Measurements from ENCODE around the gene GK.
"Not testable (repeated sequence)": the region's sequence is repeated elsewhere in the genome, so short reads cannot be mapped to it uniquely, and the experiment has no call there.

Gene GK

GRCh38 chrX:30713061-30713525, 59.9 kb downstream of the GK start:
- H3K27ac ChIP-seq (ENCODE audit: low read depth, low read length), result no peak overlapping the region
- H3K9ac ChIP-seq (ENCODE audit: low read depth, low read length), result no peak overlapping the region
- no peaks in the 10 kb centered on the region for H3K36me3 ChIP-seq (ENCODE audit: insufficient read depth, low read length)
- no peak overlapping the region for H3K4me3 ChIP-seq (ENCODE audit: low read length)
- H3K27me3 ChIP-seq (ENCODE audit: insufficient read depth, low read length), result no peaks in the 10 kb centered on the region
- no peaks in the 10 kb centered on the region for H3K4me1 ChIP-seq (ENCODE audit: insufficient read depth, low read length)
- H3K9me3 ChIP-seq (ENCODE audit: insufficient read depth, low read depth, low read length), result no peaks in the 10 kb centered on the region
- 60% methylated on average over 4 of the region's 5 CpGs for WGBS

- no peaks in the 10 kb centered on the region for H3K4me1 ChIP-seq (ENCODE audit: insufficient read depth, low read length)
- H3K27me3 ChIP-seq (ENCODE audit: insufficient read depth, low read length), result no peaks in the 10 kb centered on the region
- no peaks in the 10 kb centered on the region for H3K9me3 ChIP-seq (ENCODE audit: insufficient read depth, low read depth, low read length)
- H3K4me3 ChIP-seq (ENCODE audit: low read length), result no peak overlapping the region
- H3K9ac ChIP-seq (ENCODE audit: low read depth, low read length), result no peak overlapping the region
- H3K27ac ChIP-seq (ENCODE audit: low read depth, low read length), result no peak overlapping the region
- H3K36me3 ChIP-seq (ENCODE audit: insufficient read depth, low read length), result no peaks in the 10 kb centered on the region
- WGBS, result no CpG with 5 or more reads among the region's 1 CpG
These were observed 60.9 kb downstream of the GK start for GRCh38 chrX:30714138-30714537.

DNA sequence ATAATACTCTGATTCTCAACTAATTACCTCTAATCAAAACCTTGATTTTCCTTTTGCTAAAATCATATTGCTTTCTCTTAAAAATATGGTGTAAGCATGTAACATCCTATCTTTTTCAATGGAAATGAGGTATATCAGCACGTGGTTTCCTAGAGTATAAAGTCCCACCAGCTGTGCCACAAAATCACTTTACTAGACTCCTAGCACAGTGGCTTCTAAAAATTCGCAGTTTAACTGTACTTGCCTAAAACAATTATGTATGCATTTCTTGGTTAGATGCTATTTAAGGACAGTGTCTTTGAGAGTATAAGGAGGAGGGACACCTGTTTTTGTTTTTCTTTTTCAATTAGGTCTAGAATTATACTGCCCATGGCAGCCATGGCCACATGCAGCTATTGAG, 62.8 kb downstream of the GK start:
- Histone ChIP-seq H3K9ac (ENCODE audit: low read depth, low read length) (no peak overlapping the region), H3K9me3 (ENCODE audit: insufficient read depth, low read depth, low read length) (no peaks in the 10 kb centered on the region)

GRCh38 chrX:30733852-30734660, 80.8 kb downstream of the GK start:
- H3K9me3 ChIP-seq (ENCODE audit: insufficient read depth, low read depth, low read length), result no peaks in the 10 kb centered on the region
- no peaks in the 10 kb centered on the region for H3K36me3 ChIP-seq (ENCODE audit: insufficient read depth, low read length)
- H3K9ac ChIP-seq (ENCODE audit: low read depth, low read length), result no peak overlapping the region
- no peak overlapping the region for H3K4me3 ChIP-seq (ENCODE audit: low read length)
- H3K27me3 ChIP-seq (ENCODE audit: insufficient read depth, low read length), result no peaks in the 10 kb centered on the region
- 95% methylated on average over 10 of the region's 17 CpGs for WGBS
- H3K4me1 ChIP-seq (ENCODE audit: insufficient read depth, low read length), result no peaks in the 10 kb centered on the region
- H3K27ac ChIP-seq (ENCODE audit: low read depth, low read length), result no peak overlapping the region

More for the DNA sequence above, 62.8 kb downstream of the GK start:
- no peak overlapping the region for H3K4me3 ChIP-seq (ENCODE audit: low read length)
- no peaks in the 10 kb centered on the region for H3K4me1 ChIP-seq (ENCODE audit: insufficient read depth, low read length)
- no peaks in the 10 kb centered on the region for H3K27me3 ChIP-seq (ENCODE audit: insufficient read depth, low read length)
- 100% methylated on average over 1 of the region's 2 CpGs for WGBS
- H3K27ac ChIP-seq (ENCODE audit: low read depth, low read length), result no peak overlapping the region
- no peaks in the 10 kb centered on the region for H3K36me3 ChIP-seq (ENCODE audit: insufficient read depth, low read length)

- Histone ChIP-seq H3K4me1 (ENCODE audit: insufficient read depth, low read length) (no peaks in the 10 kb centered on the region), H3K4me3 (ENCODE audit: low read length) (no peak overlapping the region), H3K9me3 (ENCODE audit: insufficient read depth, low read depth, low read length) (no peaks in the 10 kb centered on the region), H3K36me3 (ENCODE audit: insufficient read depth, low read length) (no peaks in the 10 kb centered on the region), H3K27me3 (ENCODE audit: insufficient read depth, low read length) (no peaks in the 10 kb centered on the region), H3K9ac (ENCODE audit: low read depth, low read length) (no peak overlapping the region), H3K27ac (ENCODE audit: low read depth, low read length) (no peak overlapping the region)
- 81% methylated on average over 3 of the region's 3 CpGs for WGBS
These were observed 81.6 kb downstream of the GK start for GRCh38 chrX:30734782-30735181.

- H3K27ac ChIP-seq (ENCODE audit: low read depth, low read length), result no peak overlapping the region
- WGBS, result 29% methylated on average over 6 of the region's 6 CpGs
- no peaks in the 10 kb centered on the region for H3K4me1 ChIP-seq (ENCODE audit: insufficient read depth, low read length)
- no peak overlapping the region for H3K9ac ChIP-seq (ENCODE audit: low read depth, low read length)
- H3K9me3 ChIP-seq (ENCODE audit: insufficient read depth, low read depth, low read length), result no peaks in the 10 kb centered on the region
- no peaks in the 10 kb centered on the region for H3K36me3 ChIP-seq (ENCODE audit: insufficient read depth, low read length)
- H3K27me3 ChIP-seq (ENCODE audit: insufficient read depth, low read length), result no peaks in the 10 kb centered on the region
- H3K4me3 ChIP-seq (ENCODE audit: low read length), result no peak overlapping the region
These were observed 82.6 kb downstream of the GK start for GRCh38 chrX:30735839-30736238.

DNA sequence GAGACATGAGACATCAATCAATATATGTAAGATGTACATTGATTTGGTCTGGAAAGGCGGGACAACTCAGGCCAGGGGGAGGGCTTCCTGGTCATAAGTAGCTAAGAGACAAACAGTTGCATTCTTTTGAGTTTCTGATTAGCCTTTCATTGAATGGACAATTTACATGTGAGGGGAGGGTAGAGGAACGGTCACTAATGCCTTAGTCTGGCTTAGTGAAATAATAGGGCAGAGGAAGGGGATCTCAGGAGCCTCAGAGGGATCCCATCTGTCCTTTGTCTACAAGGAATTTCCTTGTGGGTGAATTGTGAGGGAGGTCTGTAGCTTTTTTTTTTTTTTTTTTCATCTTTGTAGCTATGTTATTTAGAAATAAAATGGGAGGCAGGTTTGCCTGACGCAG, 88.3 kb downstream of the GK start:
- Histone ChIP-seq H3K36me3 (ENCODE audit: insufficient read depth, low read length) (no peaks in the 10 kb centered on the region), H3K4me3 (ENCODE audit: low read length) (no peak overlapping the region), H3K4me1 (ENCODE audit: insufficient read depth, low read length) (no peaks in the 10 kb centered on the region), H3K9me3 (ENCODE audit: insufficient read depth, low read depth, low read length) (no peaks in the 10 kb centered on the region), H3K27ac (ENCODE audit: low read depth, low read length) (no peak overlapping the region; the same call in 1 of the 2 replicates), H3K9ac (ENCODE audit: low read depth, low read length) (no peak overlapping the region), H3K27me3 (ENCODE audit: insufficient read depth, low read length) (no peaks in the 10 kb centered on the region)
- 49% methylated on average over 2 of the region's 3 CpGs for WGBS

GRCh38 chrX:30748342-30748960, 95.2 kb downstream of the GK start:
- H3K9me3 ChIP-seq (ENCODE audit: insufficient read depth, low read depth, low read length), result no peaks in the 10 kb centered on the region
- WGBS, result 95% methylated on average over 11 of the region's 11 CpGs
- no peak overlapping the region for H3K4me3 ChIP-seq (ENCODE audit: low read length)

DNA sequence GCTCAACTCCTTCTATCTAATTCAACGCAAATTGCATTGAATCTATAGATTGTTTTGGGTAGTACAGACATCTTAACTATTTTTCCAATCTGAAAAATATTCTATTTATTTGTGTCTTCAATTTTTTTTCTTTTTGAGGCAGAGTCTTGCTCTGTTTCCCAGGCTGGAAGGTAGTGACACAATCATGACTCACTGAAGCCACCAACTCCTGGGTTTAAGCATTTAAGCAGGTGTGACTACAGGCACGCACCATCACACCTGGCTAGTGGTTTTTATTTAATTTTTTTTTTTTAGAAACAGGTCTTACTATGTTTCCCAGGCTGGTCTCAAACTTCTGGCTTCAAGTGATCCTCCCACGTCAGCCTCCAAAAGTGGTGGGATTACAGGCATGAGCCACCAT, 98.3 kb downstream of the GK start:
- Histone ChIP-seq H3K4me3 (ENCODE audit: low read length) (no peak overlapping the region), H3K9ac (ENCODE audit: low read depth, low read length) (no peak overlapping the region), H3K36me3 (ENCODE audit: insufficient read depth, low read length) (no peaks in the 10 kb centered on the region), H3K4me1 (ENCODE audit: insufficient read depth, low read length) (no peaks in the 10 kb centered on the region), H3K27ac (ENCODE audit: low read depth, low read length) (no peak overlapping the region), H3K9me3 (ENCODE audit: insufficient read depth, low read depth, low read length) (no peaks in the 10 kb centered on the region), H3K27me3 (ENCODE audit: insufficient read depth, low read length) (no peaks in the 10 kb centered on the region)
- WGBS, result 100% methylated on average over 1 of the region's 3 CpGs

More at GRCh38 chrX:30748342-30748960, 95.2 kb downstream of the GK start:
- H3K9ac ChIP-seq (ENCODE audit: low read depth, low read length), result no peak overlapping the region
- no peaks in the 10 kb centered on the region for H3K4me1 ChIP-seq (ENCODE audit: insufficient read depth, low read length)
- no peak overlapping the region for H3K27ac ChIP-seq (ENCODE audit: low read depth, low read length)
- H3K27me3 ChIP-seq (ENCODE audit: insufficient read depth, low read length), result no peaks in the 10 kb centered on the region
- no peaks in the 10 kb centered on the region for H3K36me3 ChIP-seq (ENCODE audit: insufficient read depth, low read length)

- Histone ChIP-seq H3K9me3 (ENCODE audit: insufficient read depth, low read depth, low read length) (no peaks in the 10 kb centered on the region), H3K4me3 (ENCODE audit: low read length) (no peak overlapping the region)
- 100% methylated on average over 1 of the region's 3 CpGs for WGBS
These were observed 109.5 kb downstream of the GK start for GRCh38 chrX:30762755-30763154.

DNA sequence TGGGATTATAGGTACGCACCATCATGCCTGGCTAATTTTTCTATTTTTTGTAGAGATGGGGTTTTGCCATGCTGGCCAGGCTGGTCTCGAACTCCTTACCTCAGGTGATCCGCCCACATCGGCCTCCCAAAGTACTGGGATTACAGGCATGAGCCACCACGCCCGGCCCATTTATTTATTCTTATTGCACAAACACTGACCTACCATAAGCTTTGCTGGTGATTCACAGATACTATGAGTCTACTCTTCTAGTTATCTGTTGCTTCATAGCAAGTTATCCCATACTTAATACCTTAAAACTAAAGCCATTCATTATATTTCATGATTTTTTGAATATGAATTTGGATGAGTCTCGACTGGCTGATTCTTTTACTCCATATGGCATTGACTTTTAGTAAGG, 120.5 kb downstream of the GK start:
- H3K4me1 ChIP-seq (ENCODE audit: insufficient read depth, low read length); H3K9me3 ChIP-seq (ENCODE audit: insufficient read depth, low read depth, low read length): not testable (repeated sequence)
- WGBS, result 95% methylated on average over 7 of the region's 7 CpGs

More at GRCh38 chrX:30762755-30763154, 109.5 kb downstream of the GK start:
- Histone ChIP-seq H3K27ac (ENCODE audit: low read depth, low read length) (no peak overlapping the region), H3K27me3 (ENCODE audit: insufficient read depth, low read length) (no peaks in the 10 kb centered on the region), H3K36me3 (ENCODE audit: insufficient read depth, low read length) (no peaks in the 10 kb centered on the region), H3K4me1 (ENCODE audit: insufficient read depth, low read length) (no peaks in the 10 kb centered on the region), H3K9ac (ENCODE audit: low read depth, low read length) (no peak overlapping the region)

More for the DNA sequence above, 120.5 kb downstream of the GK start:
- H3K36me3 ChIP-seq (ENCODE audit: insufficient read depth, low read length); H3K4me3 ChIP-seq (ENCODE audit: low read length); H3K27me3 ChIP-seq (ENCODE audit: insufficient read depth, low read length); H3K9ac ChIP-seq (ENCODE audit: low read depth, low read length); H3K27ac ChIP-seq (ENCODE audit: low read depth, low read length): not testable (repeated sequence)
